K562 (cell line): ENCODE measurements around the gene CHD8. TPM values are rescaled to one million over a fixed set of nuclear protein-coding genes. Genes with fewer than 3 reads are reported as not detected.

Experiments
- E2F8 ChIP-seq: fragments of 450-650 bp; IDR thresholded peaks from 2 replicates; pipeline ENCODE4 v1.7.1; 2018; ENCODE audit warnings: mild to moderate bottlenecking, low read depth; ENCODE audit not compliant: partially characterized antibody
- ETV5 ChIP-seq: sonication (generic); formaldehyde crosslinking; IDR thresholded peaks from 2 replicates; pipeline ENCODE4 v1.4.0; 2020; ENCODE audit warnings: low read depth, mild to moderate bottlenecking, missing genetic modification reagents
- FOS ChIP-seq: IDR thresholded peaks from 3 replicates; pipeline ENCODE4 v1.6.1; 2011; ENCODE audit not compliant: insufficient read length; ENCODE audit errors: extremely low read depth
- GTF2E2 ChIP-seq: fragments of 200-800 bp; sonication (Bioruptor generic); IDR thresholded peaks from 2 replicates; pipeline ENCODE4 v1.6.1; 2016; ENCODE audit warnings: missing genetic modification characterization, missing compliant biosample characterization
- IRF2 ChIP-seq: sonication (generic); formaldehyde crosslinking; IDR thresholded peaks from 2 replicates; pipeline ENCODE4 v1.8.1; 2022; ENCODE audit warnings: mild to moderate bottlenecking, missing genetic modification reagents
- MAFK ChIP-seq: IDR thresholded peaks from 2 replicates; pipeline ENCODE4 v1.6.1; 2011; ENCODE audit warnings: low read length, improper control_type of control experiment
- MCM5 ChIP-seq: fragments of 450-650 bp; IDR thresholded peaks from 2 replicates; pipeline ENCODE4 v1.6.1; 2016; ENCODE audit warnings: low read depth
- NR3C1 ChIP-seq: sonication (generic); formaldehyde crosslinking; IDR thresholded peaks from 2 replicates; pipeline ENCODE4 v1.8.1; 2022; ENCODE audit warnings: missing genetic modification reagents
- PHB2 ChIP-seq: fragments of 450-650 bp; IDR thresholded peaks from 2 replicates; pipeline ENCODE4 v1.6.1; 2017; ENCODE audit warnings: low read depth
- PHF21A ChIP-seq: fragments of 450-650 bp; IDR thresholded peaks from 2 replicates; pipeline ENCODE4 v1.6.1; 2017; ENCODE audit warnings: low read depth, borderline replicate concordance
- PTRF ChIP-seq: fragments of 450-650 bp; IDR thresholded peaks from 2 replicates; pipeline ENCODE4 v1.6.1; 2016; ENCODE audit warnings: mild to moderate bottlenecking, missing genetic modification characterization, missing compliant biosample characterization
- PYGO2 ChIP-seq: fragments of 450-650 bp; IDR thresholded peaks from 2 replicates; pipeline ENCODE4 v1.6.1; 2016; ENCODE audit warnings: mild to moderate bottlenecking, missing genetic modification characterization, moderate library complexity, missing compliant biosample characterization
- RAD51 ChIP-seq: fragments of 450-650 bp; IDR thresholded peaks from 2 replicates; pipeline ENCODE4 v1.7.1; 2016; ENCODE audit warnings: low read depth, mild to moderate bottlenecking, borderline replicate concordance
- RBM14 ChIP-seq: fragments of 200-400 bp; formaldehyde crosslinking; IDR thresholded peaks from 2 replicates; pipeline ENCODE4 v1.6.1; 2018; ENCODE audit warnings: low read depth, mild to moderate bottlenecking, low read length, moderate library complexity, borderline replicate concordance; ENCODE audit not compliant: insufficient read depth
- SMARCE1 ChIP-seq: fragments of 450-650 bp; IDR thresholded peaks from 2 replicates; pipeline ENCODE4 v1.7.1; 2016; ENCODE audit warnings: mild to moderate bottlenecking
- SP1 ChIP-seq: sonication (generic); formaldehyde crosslinking; IDR thresholded peaks from 2 replicates; pipeline ENCODE4 v1.8.1; 2022; ENCODE audit warnings: mild to moderate bottlenecking, missing genetic modification reagents
- STAG1 ChIP-seq: sonication (generic); formaldehyde crosslinking; IDR thresholded peaks from 2 replicates; pipeline ENCODE4 v1.5.0; 2020; ENCODE audit warnings: missing genetic modification reagents, borderline replicate concordance
- ZNF165 ChIP-seq: fragments of 250-450 bp; sonication (Bioruptor Pico); IDR thresholded peaks from 2 replicates; pipeline ENCODE4 v1.4.0; 2020; ENCODE audit warnings: borderline replicate concordance
- ZNF239 ChIP-seq: fragments of 250-450 bp; sonication (Bioruptor Pico); IDR thresholded peaks from 2 replicates; pipeline ENCODE4 v1.4.0; 2020; ENCODE audit warnings: mild to moderate bottlenecking
- ZNF3 ChIP-seq: fragments of 250-450 bp; sonication (Bioruptor Pico); IDR thresholded peaks from 2 replicates; pipeline ENCODE4 v1.5.0; 2021; ENCODE audit warnings: mild to moderate bottlenecking, moderate library complexity
- ZNF316 ChIP-seq: fragments of 450-650 bp; IDR thresholded peaks from 2 replicates; pipeline ENCODE4 v1.6.1; 2016
- ZNF551 ChIP-seq: fragments of 250-450 bp; sonication (Bioruptor Pico); IDR thresholded peaks from 2 replicates; pipeline ENCODE4 v1.5.0; 2021; ENCODE audit warnings: mild to moderate bottlenecking, moderate library complexity
- ZNF589 ChIP-seq: fragments of 200-800 bp; sonication (Bioruptor generic); IDR thresholded peaks from 2 replicates; pipeline ENCODE4 v1.6.1; 2016; ENCODE audit warnings: low read depth, missing genetic modification characterization, missing compliant biosample characterization
- ZNF75A ChIP-seq: fragments of 450-650 bp; formaldehyde crosslinking; IDR thresholded peaks from 2 replicates; pipeline ENCODE4 v1.4.0; 2020; ENCODE audit warnings: mild to moderate bottlenecking
- polyA plus RNA-seq, 8 experiments: library from polyadenylated mRNA; depleted of rRNA in 4 of 8; stranded (reverse) in 5 of 8; unstranded in 3 of 8; fragments of >200 nt; fragmentation: Nextera tagmentation in 2 of 8; fragmentation: Illumina TruSeq in 1 of 8; extraction: Ambion mirVana in 2 of 8; extraction: Trizol in 1 of 8; gene quantifications; 2 replicates each; pipeline versions ENCODE4 v1.2.1 to v1.2.3, GENCODE V29; 2011 to 2014; ENCODE audit warnings: inconsistent platforms in 1 of 8, missing spikeins in 1 of 8
- total RNA-seq, 7 experiments: library from RNA; depleted of rRNA in 6 of 7; stranded (reverse); fragments of >200 nt in 6 of 7; fragmentation: Illumina TruSeq in 2 of 7; extraction: Trizol in 2 of 7; gene quantifications; 2 replicates each; pipeline versions ENCODE4 v1.2.1 to v1.2.3, GENCODE V29; 2011 to 2021; ENCODE audit warnings: low replicate concordance in 1 of 7
- TF ChIP-seq, protein P1 (sequence below): fragments of 450-650 bp; formaldehyde crosslinking; IDR thresholded peaks from 2 replicates; pipeline ENCODE4 v1.4.0; 2020; ENCODE audit warnings: mild to moderate bottlenecking, mixed read lengths
- TF ChIP-seq, protein P2 (sequence below): fragments of 250-450 bp; sonication (Bioruptor Pico); IDR thresholded peaks from 2 replicates; pipeline ENCODE4 v1.5.1; 2021; ENCODE audit warnings: mild to moderate bottlenecking

CHD8 gene
- total and polyA plus RNA-seq, 9 of the 15 experiments (the other 6 are each of a cell fraction or from before 2014, with no cell fraction given) = 11.1 to 51.2 (median 32.8) TPM

DNA sequence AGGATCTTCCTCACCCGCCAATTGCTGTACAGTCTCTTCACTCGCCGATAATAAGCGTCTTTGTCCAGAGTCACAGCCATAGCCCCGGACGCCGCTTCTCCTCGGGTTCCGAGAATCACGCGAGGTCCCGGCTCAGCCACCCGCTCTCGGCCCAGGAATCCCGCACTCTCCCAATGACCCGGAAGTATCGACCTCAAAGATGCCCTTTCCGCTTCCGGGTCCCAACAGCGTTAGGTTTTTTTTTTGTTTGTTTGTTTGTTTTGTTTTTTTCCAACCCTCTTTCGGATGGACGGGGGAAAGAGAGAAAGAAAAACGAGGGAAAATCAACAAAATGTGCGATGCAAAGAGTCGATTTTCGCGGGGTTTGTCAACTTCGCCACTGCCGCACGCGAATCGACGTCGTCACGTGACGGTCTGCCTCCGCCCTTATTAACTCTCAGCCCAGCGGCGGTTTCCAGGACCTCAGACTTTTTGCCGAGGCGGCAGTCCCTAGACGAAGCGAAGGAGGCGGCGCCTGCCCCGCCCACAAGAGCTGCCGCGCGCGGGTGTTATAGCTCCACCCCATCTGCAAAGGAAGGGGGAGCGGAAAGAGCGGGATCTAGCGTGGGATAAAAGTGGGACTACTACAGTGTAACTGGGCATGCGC lies 72.0 kb downstream of the CHD8 start, which contains the start of gene SUPT16H (continued):
- TF ChIP-seq, protein P1, sequence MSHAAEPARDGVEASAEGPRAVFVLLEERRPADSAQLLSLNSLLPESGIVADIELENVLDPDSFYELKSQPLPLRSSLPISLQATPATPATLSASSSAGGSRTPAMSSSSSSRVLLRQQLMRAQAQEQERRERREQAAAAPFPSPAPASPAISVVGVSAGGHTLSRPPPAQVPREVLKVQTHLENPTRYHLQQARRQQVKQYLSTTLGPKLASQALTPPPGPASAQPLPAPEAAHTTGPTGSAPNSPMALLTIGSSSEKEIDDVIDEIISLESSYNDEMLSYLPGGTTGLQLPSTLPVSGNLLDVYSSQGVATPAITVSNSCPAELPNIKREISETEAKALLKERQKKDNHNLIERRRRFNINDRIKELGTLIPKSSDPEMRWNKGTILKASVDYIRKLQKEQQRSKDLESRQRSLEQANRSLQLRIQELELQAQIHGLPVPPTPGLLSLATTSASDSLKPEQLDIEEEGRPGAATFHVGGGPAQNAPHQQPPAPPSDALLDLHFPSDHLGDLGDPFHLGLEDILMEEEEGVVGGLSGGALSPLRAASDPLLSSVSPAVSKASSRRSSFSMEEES = peak; percentile 99
- no peak for TF ChIP-seq STAG1
- no peak; the same call in 1 of the 2 replicates for TF ChIP-seq MAFK
- TF ChIP-seq ZNF165 = no peak
- no peak for TF ChIP-seq PYGO2 (tag)
- TF ChIP-seq ZNF589 = no peak
- TF ChIP-seq ZNF551 (CRISPR knock-in tag) = no peak
- no peak for TF ChIP-seq IRF2 (CRISPR knock-in tag)
- TF ChIP-seq E2F8 = peak; percentile 93
- no peak for TF ChIP-seq ZNF239 (CRISPR knock-in tag)
- TF ChIP-seq SMARCE1 = no peak
- no peak for TF ChIP-seq MCM5
- TF ChIP-seq PHF21A = 0 out of 2 replicates have a peak, but pooled peaks have one; percentile 23
- no peak for TF ChIP-seq FOS
- TF ChIP-seq ZNF316 = peak; percentile 61
- no peak for TF ChIP-seq NR3C1
- TF ChIP-seq PTRF (tag) = no peak
- peak; percentile 98 for TF ChIP-seq RAD51
- TF ChIP-seq ZNF75A = no peak
- no peak for TF ChIP-seq ZNF3 (CRISPR knock-in tag)
- TF ChIP-seq PHB2 = no peak
- TF ChIP-seq, protein P2, sequence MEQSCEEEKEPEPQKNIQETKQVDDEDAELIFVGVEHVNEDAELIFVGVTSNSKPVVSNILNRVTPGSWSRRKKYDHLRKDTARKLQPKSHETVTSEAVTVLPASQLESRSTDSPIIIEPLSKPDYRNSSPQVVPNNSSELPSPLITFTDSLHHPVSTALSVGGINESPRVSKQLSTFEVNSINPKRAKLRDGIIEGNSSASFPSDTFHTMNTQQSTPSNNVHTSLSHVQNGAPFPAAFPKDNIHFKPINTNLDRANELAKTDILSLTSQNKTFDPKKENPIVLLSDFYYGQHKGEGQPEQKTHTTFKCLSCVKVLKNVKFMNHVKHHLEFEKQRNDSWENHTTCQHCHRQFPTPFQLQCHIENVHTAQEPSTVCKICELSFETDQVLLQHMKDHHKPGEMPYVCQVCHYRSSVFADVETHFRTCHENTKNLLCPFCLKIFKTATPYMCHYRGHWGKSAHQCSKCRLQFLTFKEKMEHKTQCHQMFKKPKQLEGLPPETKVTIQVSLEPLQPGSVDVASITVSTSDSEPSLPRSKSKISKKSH = no peak
- no peak for TF ChIP-seq RBM14
- peak; percentile 62; the same call in 1 of the 2 replicates for TF ChIP-seq SP1
- TF ChIP-seq GTF2E2 (tag) = peak; percentile 74; the same call in 1 of the 2 replicates
- TF ChIP-seq ETV5 (CRISPR knock-in tag) = peak; percentile 41; the same call in 1 of the 2 replicates
